OCI-LY7 (cell line): Measurements from ENCODE around the gene TMEM130. TPM values are rescaled to one million over a fixed set of nuclear protein-coding genes. Genes with fewer than 3 reads are reported as not detected.

Source experiments
- BruUV-seq: library from RNA; stranded (reverse); fragments of 400-500 nt; replicated peaks from 2 replicates; lab custom pipeline; 2021; lab: Mats Ljungman, UMichigan
- CTCF ChIA-PET: fragments of 300-600 bp; sonication (Branson Sonifier 250); formaldehyde crosslinking; loops from one replicate; lab custom pipeline; 2022; ENCODE audit warnings: antibody characterized with exemption; ENCODE audit not compliant: unreplicated experiment; lab: Charles Lee
- POLR2A ChIA-PET: fragments of 300-600 bp; sonication (Branson Sonifier 250); formaldehyde crosslinking; loops from one replicate; lab custom pipeline; 2022; ENCODE audit warnings: antibody characterized with exemption; lab: Charles Lee
- DNase-seq: peaks from one replicate; pipeline ENCODE4 v3.0.0-alpha.2; 2015; ENCODE audit warnings: low spot score
- H2AFZ ChIP-seq: fragments of 200-600 bp; sonication (generic), shearing (Covaris generic); 2 replicates; pipeline ENCODE4 v1.6.1; 2014; ENCODE audit warnings: mild to moderate bottlenecking, antibody characterized with exemption, low read length, moderate library complexity
- H3K27ac ChIP-seq: fragments of 200-600 bp; sonication (generic); 2 replicates; pipeline ENCODE4 v1.5.1; 2014; ENCODE audit warnings: mixed run types, low read depth, mild to moderate bottlenecking, moderate library complexity, low read length, inconsistent platforms; ENCODE audit not compliant: poor library complexity, severe bottlenecking
- H3K36me3 ChIP-seq: fragments of 200-600 bp; sonication (generic); 2 replicates; pipeline ENCODE4 v1.6.1; 2014; ENCODE audit warnings: mild to moderate bottlenecking, antibody characterized with exemption, low read length, moderate library complexity, mixed read lengths; ENCODE audit not compliant: insufficient read depth
- H3K4me1 ChIP-seq: fragments of 200-600 bp; sonication (generic); 2 replicates; pipeline ENCODE4 v1.5.1; 2014; ENCODE audit warnings: mild to moderate bottlenecking, low read length; ENCODE audit not compliant: insufficient read depth, poor library complexity, severe bottlenecking
- H3K4me2 ChIP-seq: fragments of 200-600 bp; sonication (generic); 2 replicates; pipeline ENCODE4 v1.6.1; 2014; ENCODE audit warnings: mild to moderate bottlenecking, low read length
- H3K4me3 ChIP-seq: fragments of 200-600 bp; sonication (generic); 2 replicates; pipeline ENCODE4 v1.5.1; 2014; ENCODE audit warnings: mild to moderate bottlenecking, low read depth, low read length; ENCODE audit not compliant: poor library complexity, severe bottlenecking
- H3K79me2 ChIP-seq: fragments of 200-600 bp; sonication (generic); 2 replicates; pipeline ENCODE4 v1.6.1; 2016; ENCODE audit warnings: low read depth, mild to moderate bottlenecking, low read length, moderate library complexity, mixed read lengths; ENCODE audit not compliant: insufficient read depth
- H3K9me2 ChIP-seq: fragments of 200-600 bp; sonication (generic); 2 replicates; pipeline ENCODE4 v1.6.1; 2016; ENCODE audit warnings: mild to moderate bottlenecking, low read length, mixed read lengths; ENCODE audit not compliant: insufficient read depth
- H3K9me3 ChIP-seq: fragments of 200-600 bp; sonication (generic); 2 replicates; pipeline ENCODE4 v1.6.1; 2014; ENCODE audit warnings: mild to moderate bottlenecking, mixed run types, low read length, mixed read lengths
- H4K20me1 ChIP-seq: fragments of 200-600 bp; sonication (generic); 2 replicates; pipeline ENCODE4 v1.6.1; 2014; ENCODE audit warnings: mild to moderate bottlenecking, antibody characterized with exemption, low read length, moderate library complexity, mixed read lengths; ENCODE audit not compliant: insufficient read depth
- CTCF ChIP-seq: fragments of 200-600 bp; sonication (generic); conservative IDR thresholded peaks from 2 replicates; pipeline ENCODE4 v1.5.1; 2014; ENCODE audit warnings: mild to moderate bottlenecking, antibody characterized with exemption, low read length, moderate library complexity, mixed read lengths
- EZH2phosphoT487 ChIP-seq: fragments of 200-600 bp; sonication (generic); IDR thresholded peaks from 2 replicates; pipeline ENCODE4 v1.6.1; 2018; ENCODE audit warnings: low read depth, borderline replicate concordance, mild to moderate bottlenecking, mixed run types, antibody characterized with exemption, low read length, moderate library complexity, mixed read lengths
- intact Hi-C: fragments of 100-400 bp; cut with micrococcal nuclease; formaldehyde crosslinking; loops from one replicate; pipeline ENCODE4 v1.10.0; 2022; ENCODE audit not compliant: unreplicated experiment
- total RNA-seq, 2 experiments: library from RNA; depleted of rRNA in 1 of 2; stranded (reverse); fragments of >200 nt in 1 of 2; shearing (Covaris generic) in 1 of 2; gene quantifications; 2 replicates each; pipeline ENCODE4 v1.2.3, GENCODE V29; 2014 to 2022

Gene TMEM130
- total RNA-seq, 2 experiments from 2014 or later, result 0.22 to 0.57 TPM

GRCh38 chr7:98877692-98878364 lies 8.0 kb upstream of the TMEM130 start:
- no TSS peak for BruUV-seq
- ChIA-PET POLR2A (no interaction called here), CTCF (no interaction called here)
- no peaks in the 10 kb centered on the region for H3K9me3 ChIP-seq
- H4K20me1 ChIP-seq, result peaks cover 5% of the 10 kb centered on the region; the same call in 1 of the 2 replicates
- H3K4me3 ChIP-seq, result peak overlapping the region; percentile 97
- H3K27ac ChIP-seq, result peak overlapping the region; percentile 94
- peak overlapping the region; percentile 80 for H3K4me2 ChIP-seq
- H3K36me3 ChIP-seq, result peaks cover 26% of the 10 kb centered on the region
- H2AFZ ChIP-seq, result 0 out of 2 replicates have a peak overlapping the region, but pooled peaks have one; percentile 59
- peaks cover 23% of the 10 kb centered on the region for H3K4me1 ChIP-seq
- no peaks in the 10 kb centered on the region for H3K9me2 ChIP-seq
- peaks cover 32% of the 10 kb centered on the region for H3K79me2 ChIP-seq
- intact Hi-C loops, result loop anchor here (10.0 kb wide), 1 partner anchor 563 kb away; no protein-coding TSS in a partner anchor
- TF ChIP-seq EZH2phosphoT487, result no peak
- no peak for TF ChIP-seq CTCF
- no peak for DNase-seq

- ChIA-PET POLR2A (interaction anchor here (0.6 kb wide), 1 partner anchor 627 kb away, joined by 3 read pairs; no protein-coding TSS in a partner anchor), CTCF (no interaction called here)
- no peak overlapping the region for H3K27ac ChIP-seq
- peak overlapping the region; percentile 80; the same call in 1 of the 2 replicates for H3K4me2 ChIP-seq
- no peak overlapping the region for H2AFZ ChIP-seq
- H3K4me3 ChIP-seq, result no peak overlapping the region
- H3K4me1 ChIP-seq, result peaks cover 24% of the 10 kb centered on the region
- H3K79me2 ChIP-seq, result peaks cover 30% of the 10 kb centered on the region
- no peaks in the 10 kb centered on the region for H3K9me3 ChIP-seq
- no peaks in the 10 kb centered on the region for H3K9me2 ChIP-seq
- peaks cover 5% of the 10 kb centered on the region; the same call in 1 of the 2 replicates for H4K20me1 ChIP-seq
- peaks cover 19% of the 10 kb centered on the region for H3K36me3 ChIP-seq
- TF ChIP-seq CTCF, result no peak
- TF ChIP-seq EZH2phosphoT487, result no peak
- no peak for DNase-seq
- BruUV-seq, result TSS peak; percentile 43
- intact Hi-C loops, result loop anchor here (10.0 kb wide), 1 partner anchor 562 kb away; no protein-coding TSS in a partner anchor
Observed at GRCh38 chr7:98877146-98877545, 7.3 kb upstream of the TMEM130 start.

GRCh38 chr7:98875501-98875900 lies 5.7 kb upstream of the TMEM130 start:
- Histone ChIP-seq H3K4me2 (no peak overlapping the region), H3K79me2 (peaks cover 14% of the 10 kb centered on the region), H3K4me1 (peaks cover 29% of the 10 kb centered on the region), H3K4me3 (no peak overlapping the region), H4K20me1 (0 out of 2 replicates have a peak, but pooled peaks cover 2% of the 10 kb centered on the region), H2AFZ (no peak overlapping the region), H3K27ac (no peak overlapping the region), H3K36me3 (peaks cover 3% of the 10 kb centered on the region; the same call in 1 of the 2 replicates), H3K9me2 (no peaks in the 10 kb centered on the region), H3K9me3 (no peaks in the 10 kb centered on the region)
- ChIA-PET POLR2A (no interaction called here), CTCF (no interaction called here)
- no peak for TF ChIP-seq EZH2phosphoT487
- no peak for TF ChIP-seq CTCF
- intact Hi-C loops, result loop anchor here (10.0 kb wide), 1 partner anchor 561 kb away; no protein-coding TSS in a partner anchor
- no TSS peak for BruUV-seq
- no peak for DNase-seq
